Measurements from ENCODE around the gene HPX.

HPX gene

GRCh38 chr11:6468712-6469495 is 28.1 kb upstream of the HPX start:
- in situ Hi-C loops (cut with HindIII; ENCODE audit: low sequenced_read_pairs): no loop called here

DNA sequence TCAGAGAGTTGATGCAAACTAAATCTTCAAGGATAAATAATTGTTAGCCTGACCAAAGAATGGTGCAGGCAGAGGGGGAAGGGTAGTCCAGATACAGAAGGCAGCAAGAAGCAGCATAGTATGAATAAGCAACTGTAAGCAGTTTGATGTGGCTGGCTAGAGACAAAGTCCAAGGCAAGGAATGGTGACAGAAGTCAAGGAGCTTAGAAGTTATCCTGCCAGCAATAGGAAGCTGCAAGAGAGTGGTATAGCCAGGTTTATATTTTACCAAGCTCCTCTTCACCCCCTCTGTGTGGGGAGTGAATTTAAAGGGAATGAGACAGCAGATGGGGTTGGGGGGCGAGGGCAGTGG is 18.3 kb upstream of the HPX start:
- in situ Hi-C loops (cut with HindIII; ENCODE audit: low sequenced_read_pairs): no loop called here

- in situ Hi-C loops (cut with HindIII; ENCODE audit: low sequenced_read_pairs): no loop called here
Observed at GRCh38 chr11:6458352-6459098, 17.7 kb upstream of the HPX start.

DNA sequence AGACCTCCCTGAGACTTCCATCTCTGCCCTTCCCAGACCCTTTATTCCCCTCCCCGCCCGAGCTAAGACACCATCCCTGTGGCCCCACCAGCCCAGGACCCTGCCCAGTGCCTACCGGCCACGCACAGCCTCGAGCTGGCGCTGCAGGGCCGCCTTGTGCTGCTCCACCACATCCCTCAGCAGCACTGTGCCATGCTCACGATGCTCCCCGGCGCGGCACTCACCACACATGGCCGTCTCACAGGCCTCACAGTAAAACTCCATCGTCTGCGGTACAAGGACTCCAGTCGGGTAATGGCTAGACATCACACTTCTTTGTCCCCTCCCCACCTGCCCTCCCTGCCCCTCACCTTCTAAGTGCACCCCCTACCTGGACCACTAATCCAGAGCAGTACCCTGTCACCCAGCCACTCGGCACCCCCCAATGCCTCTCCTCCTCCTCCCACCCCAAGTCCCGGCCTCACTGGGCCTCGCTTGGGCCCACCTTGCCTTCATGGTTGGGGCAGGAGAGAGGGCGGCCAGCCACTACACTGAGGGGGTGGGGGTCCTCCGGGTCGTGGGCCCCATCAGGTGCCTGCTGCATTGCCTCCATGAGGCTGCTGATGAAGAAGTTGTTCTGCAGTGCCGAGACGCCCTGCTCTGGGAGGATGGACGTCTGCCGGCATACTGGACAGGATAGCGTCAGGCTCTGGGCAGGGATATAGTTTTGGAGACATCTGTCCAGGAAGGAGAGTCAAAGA is 17.0 kb upstream of the HPX start:
- in situ Hi-C loops (cut with HindIII; ENCODE audit: low sequenced_read_pairs): no loop called here

- in situ Hi-C loops (cut with HindIII; ENCODE audit: low sequenced_read_pairs): no loop called here
Observed at GRCh38 chr11:6456361-6457073, 15.7 kb upstream of the HPX start.

GRCh38 chr11:6455070-6455469 is 14.3 kb upstream of the HPX start:
- in situ Hi-C loops (cut with HindIII; ENCODE audit: low sequenced_read_pairs): no loop called here

- in situ Hi-C loops (cut with HindIII; ENCODE audit: low sequenced_read_pairs): no loop called here
Observed at GRCh38 chr11:6453152-6453551, 12.4 kb upstream of the HPX start.

- in situ Hi-C loops (cut with HindIII; ENCODE audit: low sequenced_read_pairs): no loop called here
Observed at GRCh38 chr11:6452219-6452618, 11.4 kb upstream of the HPX start.

DNA sequence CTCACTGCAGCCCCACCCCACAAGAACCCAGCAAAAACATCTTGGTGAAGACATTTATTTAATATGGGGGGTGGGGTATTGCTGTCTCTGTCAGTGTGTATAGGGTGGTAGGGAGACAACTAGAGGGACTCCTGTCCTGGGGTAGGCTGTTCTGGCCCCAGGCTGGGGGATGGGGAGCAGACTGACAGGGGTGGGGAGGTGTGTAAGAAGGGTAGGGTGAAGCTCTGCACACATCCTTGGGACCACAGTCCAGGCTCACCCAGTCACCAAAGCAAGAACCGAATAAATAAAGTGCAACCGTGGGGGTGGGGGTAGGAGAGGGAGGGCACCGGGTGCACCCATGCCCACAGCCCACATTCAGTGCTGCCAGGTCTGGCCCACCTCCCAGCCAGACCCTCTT is 7.8 kb upstream of the HPX start:
- in situ Hi-C loops (cut with HindIII; ENCODE audit: low sequenced_read_pairs): no loop called here

GRCh38 chr11:6443269-6444003 is 2.6 kb upstream of the HPX start:
- in situ Hi-C loops (cut with HindIII; ENCODE audit: low sequenced_read_pairs): loop anchor here (5.0 kb wide), 2 partner anchors 34 to 56 kb away; no protein-coding TSS in a partner anchor

GRCh38 chr11:6442441-6442840 is 1.7 kb upstream of the HPX start:
- in situ Hi-C loops (cut with HindIII; ENCODE audit: low sequenced_read_pairs): loop anchor here (5.0 kb wide), 2 partner anchors 35 to 55 kb away; no protein-coding TSS in a partner anchor

DNA sequence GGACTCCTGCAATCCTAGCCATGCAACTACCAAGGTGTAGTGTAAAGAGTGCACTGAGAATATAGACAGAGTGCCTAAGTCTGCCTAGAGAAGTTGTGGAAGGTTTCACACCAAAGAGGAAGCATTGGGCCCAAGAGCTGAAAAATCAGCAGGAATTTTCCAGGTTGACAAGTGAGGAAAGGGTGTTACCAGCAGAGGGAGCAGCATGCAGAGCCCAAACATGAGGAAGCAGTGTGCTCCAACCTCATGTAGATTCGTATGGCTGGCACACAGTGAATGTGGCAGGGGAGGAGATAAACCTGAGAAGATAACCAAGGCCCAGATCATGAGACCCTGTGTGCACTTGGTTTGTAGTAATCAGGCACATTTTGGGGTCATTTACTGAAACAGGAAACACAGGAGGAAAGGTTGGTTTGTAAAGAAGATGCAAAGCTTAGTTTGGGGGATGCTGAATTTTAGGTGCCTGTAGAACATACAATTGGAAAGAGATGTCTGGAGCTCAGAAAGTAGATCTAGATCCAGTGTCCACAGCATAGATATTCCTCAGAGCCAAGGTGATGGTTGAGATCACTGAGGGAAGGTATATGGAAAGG is 1.7 kb downstream of the HPX start:
- in situ Hi-C loops (cut with HindIII; ENCODE audit: low sequenced_read_pairs): no loop called here

DNA sequence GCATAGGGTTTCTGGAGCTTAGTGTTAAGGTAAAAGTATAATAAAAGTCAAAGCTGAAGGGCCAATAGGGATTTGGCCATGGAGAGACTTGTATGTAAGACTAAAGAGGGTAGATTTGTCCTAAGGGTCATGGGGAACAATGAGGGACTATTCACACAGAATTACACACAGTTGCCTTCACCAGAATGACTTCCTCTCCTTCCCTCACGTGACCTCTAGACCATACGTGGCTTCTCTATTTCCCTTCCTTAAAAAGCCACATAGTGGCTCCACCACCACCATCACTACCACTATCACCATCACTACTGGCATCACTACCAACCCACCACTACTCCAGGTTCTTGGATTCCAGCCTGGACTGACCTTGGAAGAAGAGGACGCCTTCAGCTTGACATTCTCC is 2.8 kb downstream of the HPX start:
- in situ Hi-C loops (cut with HindIII; ENCODE audit: low sequenced_read_pairs): no loop called here

DNA sequence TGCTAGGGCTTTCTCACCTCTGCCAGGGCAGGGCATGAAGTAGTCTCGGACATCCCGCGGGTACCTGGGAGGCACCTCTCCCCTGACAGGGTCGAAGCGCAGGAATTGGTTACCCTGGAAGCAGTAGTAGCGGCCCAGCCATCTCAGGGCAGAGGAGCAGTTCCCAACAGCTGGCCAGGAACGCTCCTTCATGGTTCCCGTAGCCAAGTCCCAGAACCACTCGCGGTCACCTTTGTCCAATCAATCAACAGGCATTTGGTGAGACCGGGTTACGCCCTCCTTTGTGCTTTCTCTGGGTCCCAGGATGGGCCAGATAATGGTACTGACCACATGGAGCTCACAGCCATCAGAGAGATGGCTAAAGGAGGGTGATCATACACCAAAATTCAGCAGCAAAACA is 3.4 kb downstream of the HPX start:
- in situ Hi-C loops (cut with HindIII; ENCODE audit: low sequenced_read_pairs): no loop called here

DNA sequence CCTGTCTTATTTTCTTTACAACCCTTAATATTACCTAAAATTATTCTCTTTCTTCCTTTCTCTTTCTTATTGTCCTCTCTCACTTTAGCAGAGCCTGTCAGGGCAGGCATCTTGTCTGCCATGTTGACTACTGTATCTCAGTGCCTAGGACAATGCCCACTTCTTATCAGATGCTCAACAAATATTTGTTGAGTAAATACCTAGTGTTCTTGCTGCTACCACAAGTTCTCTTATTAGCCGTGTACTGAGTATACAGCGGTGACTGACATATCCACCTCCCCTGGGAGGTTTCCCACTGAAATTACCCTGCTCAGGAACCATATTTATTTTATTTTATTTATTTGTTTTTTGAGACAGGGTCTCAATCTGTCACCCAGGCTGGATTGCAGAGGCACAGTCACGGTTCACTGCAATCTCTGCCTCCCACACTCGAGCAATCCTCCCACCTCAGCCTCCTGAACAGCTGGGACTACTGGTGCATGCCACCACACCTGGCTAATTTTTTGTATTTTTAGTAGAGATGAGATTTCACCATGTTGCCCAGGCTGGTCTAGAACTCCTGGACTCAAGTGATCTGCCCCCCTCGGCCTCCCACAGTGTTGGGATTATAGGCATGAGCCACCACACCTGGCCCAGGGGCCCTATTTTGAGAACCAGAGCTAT is 6.7 kb downstream of the HPX start:
- in situ Hi-C loops (cut with HindIII; ENCODE audit: low sequenced_read_pairs): no loop called here

DNA sequence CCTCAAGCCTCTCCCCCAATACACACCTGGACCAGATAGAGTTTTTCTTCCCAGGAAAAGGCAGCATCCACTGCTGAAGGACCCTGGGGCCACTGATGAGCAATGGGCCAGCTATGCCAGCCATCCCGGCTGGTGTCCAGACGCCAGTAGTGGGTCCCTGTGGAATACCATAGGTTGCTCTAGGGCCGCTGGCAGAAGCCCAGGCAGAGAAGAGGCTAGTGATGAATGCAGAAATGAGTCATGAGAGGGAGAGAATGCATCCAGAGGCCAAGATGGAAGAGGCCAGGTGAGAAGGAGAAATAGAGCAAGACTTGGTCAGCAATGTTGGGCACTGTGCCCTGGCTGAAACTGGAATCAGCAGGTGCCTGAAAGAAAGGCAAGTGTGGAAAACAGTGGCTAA is 8.9 kb downstream of the HPX start:
- in situ Hi-C loops (cut with HindIII; ENCODE audit: low sequenced_read_pairs): no loop called here

DNA sequence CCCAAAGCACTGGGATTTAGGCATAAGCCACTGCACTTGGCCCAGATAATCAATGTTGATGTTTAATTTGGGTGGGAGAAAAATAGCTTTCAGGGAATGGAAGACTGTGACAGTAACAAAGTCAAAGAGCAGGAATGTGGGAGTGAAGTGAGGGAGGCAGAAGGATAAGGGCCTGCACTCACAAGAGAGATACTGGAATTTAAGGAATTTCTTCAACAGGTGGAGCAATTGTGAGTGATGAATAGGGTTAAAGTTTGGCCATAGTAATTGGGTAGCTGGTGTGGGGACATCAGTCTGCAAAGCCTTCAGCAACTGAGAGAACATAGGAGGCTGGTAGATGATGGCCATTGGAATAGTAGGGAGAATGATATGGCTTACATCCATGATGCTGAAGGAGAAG is 13.3 kb downstream of the HPX start:
- in situ Hi-C loops (cut with HindIII; ENCODE audit: low sequenced_read_pairs): no loop called here

DNA sequence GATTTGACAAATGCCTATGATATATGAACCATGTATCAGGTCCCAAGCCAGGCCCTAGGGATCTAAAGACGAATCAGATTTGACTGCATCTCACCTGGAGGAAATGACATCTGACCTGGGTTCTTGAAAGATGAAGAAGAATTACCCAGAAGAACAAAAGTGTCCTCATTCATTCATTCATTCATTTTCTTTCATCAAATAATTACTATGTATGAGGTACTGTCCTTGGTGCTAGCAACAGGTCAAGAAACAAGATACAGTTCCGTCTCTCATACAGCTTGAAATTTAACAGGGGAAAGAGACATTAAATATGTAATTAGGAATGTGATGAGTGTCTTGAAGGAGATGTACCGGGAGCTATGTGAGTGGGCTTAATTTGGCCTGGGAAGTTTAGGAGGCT is 20.1 kb downstream of the HPX start:
- in situ Hi-C loops (cut with HindIII; ENCODE audit: low sequenced_read_pairs): no loop called here

DNA sequence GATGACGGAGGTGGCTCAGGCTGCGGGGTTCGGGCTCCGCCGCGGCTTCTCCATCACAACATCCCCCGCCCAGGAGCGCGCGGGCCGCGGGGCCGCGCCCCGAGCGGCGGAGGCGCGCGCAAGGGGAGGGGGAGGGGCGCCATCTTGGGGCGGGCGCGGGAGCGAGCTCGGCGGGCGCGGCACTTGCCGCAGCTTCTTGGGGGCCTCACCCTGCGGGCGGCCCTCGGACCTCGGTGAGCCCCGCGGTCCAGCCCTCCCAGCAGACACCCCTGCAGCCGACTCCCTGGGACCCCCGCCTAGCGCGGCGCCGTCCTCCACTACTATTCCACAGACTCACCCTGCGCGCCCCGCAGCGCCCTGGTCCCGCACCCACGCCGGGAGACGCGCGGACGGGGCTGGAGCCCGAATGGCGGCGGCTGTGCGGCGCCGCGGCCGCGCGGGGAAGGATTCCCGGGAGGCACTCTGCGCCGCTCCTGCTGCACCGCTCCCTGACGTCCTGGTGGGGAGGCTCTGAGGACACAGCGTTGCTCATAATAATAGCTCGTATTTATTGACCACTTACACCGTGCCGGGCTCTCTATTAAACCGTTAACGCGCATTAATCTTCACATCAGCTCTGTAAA is 21.7 kb downstream of the HPX start, which contains the start of gene APBB1:
Gene APBB1 (minus strand): TSS at position 86 of the 623 bp plus-strand sequence. CDS start 7,747 bp downstream, outside the sequence.
- in situ Hi-C loops (cut with HindIII; ENCODE audit: low sequenced_read_pairs): no loop called here

Data from DLD1 (cell line).